ENCODE data around the gene CFAP73. TPM values are rescaled to one million over a fixed set of nuclear protein-coding genes. Genes with fewer than 3 reads are reported as not detected.

CFAP73 gene
- total RNA-seq, 4 donors from 2014 or later = 1.0 to 2.6 (median 2.0) TPM

DNA sequence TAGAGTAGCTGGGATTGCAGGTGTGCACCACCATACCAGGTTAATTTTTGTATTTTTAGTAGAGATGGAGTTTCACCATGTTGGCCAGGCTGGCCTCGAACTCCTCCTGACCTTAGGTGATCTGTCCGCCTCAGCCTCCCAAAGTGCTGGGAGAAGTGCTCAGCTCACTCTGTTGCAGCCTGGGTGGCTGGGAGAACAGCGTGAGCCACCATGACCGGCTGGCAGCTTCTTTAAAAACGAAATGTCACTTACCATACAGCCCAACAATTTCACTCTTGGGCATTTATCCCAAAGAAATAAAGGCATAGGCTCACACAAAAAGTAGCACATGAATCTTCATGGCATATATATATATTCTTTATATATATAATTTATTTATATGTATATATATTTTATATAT, 4.7 kb upstream of the CFAP73 start:
- Histone ChIP-seq H3K36me3 (no peaks in the 10 kb centered on the region), H3K27ac (no peak overlapping the region), H3K4me3 (no peak overlapping the region), H3K9me3 (no peaks in the 10 kb centered on the region), H3K27me3 (no peaks in the 10 kb centered on the region), H3K4me1 (peaks cover 24% of the 10 kb centered on the region)
- WGBS = 78% methylated on average over 5 of the region's 5 CpGs
- no peak for TF ChIP-seq POLR2AphosphoS5 (IDR thresholded peaks at IDR 0.05)
- no peak for TF ChIP-seq EP300 (IDR thresholded peaks at IDR 0.05)
- TF ChIP-seq POLR2A (IDR thresholded peaks at IDR 0.05) = no peak
- TF ChIP-seq, protein P1, sequence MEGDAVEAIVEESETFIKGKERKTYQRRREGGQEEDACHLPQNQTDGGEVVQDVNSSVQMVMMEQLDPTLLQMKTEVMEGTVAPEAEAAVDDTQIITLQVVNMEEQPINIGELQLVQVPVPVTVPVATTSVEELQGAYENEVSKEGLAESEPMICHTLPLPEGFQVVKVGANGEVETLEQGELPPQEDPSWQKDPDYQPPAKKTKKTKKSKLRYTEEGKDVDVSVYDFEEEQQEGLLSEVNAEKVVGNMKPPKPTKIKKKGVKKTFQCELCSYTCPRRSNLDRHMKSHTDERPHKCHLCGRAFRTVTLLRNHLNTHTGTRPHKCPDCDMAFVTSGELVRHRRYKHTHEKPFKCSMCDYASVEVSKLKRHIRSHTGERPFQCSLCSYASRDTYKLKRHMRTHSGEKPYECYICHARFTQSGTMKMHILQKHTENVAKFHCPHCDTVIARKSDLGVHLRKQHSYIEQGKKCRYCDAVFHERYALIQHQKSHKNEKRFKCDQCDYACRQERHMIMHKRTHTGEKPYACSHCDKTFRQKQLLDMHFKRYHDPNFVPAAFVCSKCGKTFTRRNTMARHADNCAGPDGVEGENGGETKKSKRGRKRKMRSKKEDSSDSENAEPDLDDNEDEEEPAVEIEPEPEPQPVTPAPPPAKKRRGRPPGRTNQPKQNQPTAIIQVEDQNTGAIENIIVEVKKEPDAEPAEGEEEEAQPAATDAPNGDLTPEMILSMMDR (IDR thresholded peaks at IDR 0.05) = no peak
- no peak for DNase-seq (ENCODE audit: low spot score in 2 of 2)

DNA sequence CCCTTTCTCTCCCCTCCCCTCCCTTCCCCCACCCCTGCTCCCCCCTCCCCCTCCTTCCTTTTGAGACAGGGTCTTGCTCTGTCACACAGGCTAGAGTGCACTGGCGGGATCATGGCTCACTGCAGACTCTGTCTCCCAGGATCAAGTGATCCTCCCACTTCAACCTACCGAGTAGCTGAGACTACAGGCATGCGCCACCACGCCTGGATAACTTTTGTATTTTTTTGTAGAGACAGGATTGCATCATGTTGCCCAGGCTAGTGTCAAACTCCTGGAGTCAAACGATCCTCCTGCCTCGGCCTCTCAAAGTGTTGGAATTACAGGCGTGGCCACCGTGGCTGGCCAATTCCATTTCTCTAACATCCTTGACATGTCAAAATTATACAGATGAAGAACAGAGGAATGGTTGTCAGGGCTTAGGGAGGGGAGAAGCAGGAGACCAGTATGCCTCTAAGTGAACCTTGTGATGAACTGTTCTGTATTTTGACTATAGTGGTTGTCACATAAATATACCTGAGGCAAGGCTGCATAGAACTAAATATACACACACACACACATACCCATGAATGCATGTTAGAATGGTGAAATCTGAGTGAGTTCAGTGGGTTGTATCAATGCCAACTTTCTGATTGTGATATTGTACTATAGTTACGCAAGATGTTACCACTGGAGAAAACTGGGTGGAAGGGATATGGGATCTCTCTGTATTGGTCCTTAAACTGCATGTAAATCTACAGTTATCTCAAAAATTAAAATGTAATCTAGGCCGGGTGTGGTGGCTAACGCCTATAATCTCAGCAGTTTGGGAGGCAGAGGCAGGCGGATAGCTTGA, 3.6 kb upstream of the CFAP73 start:
- Histone ChIP-seq H3K27ac (no peak overlapping the region), H3K4me1 (peaks cover 29% of the 10 kb centered on the region)
- WGBS = 75% methylated on average over 12 of the region's 12 CpGs

GRCh38 chr12:113146999-113147398, 2.5 kb upstream of the CFAP73 start:
- Histone ChIP-seq H3K4me3 (no peak overlapping the region), H3K36me3 (no peaks in the 10 kb centered on the region), H3K27ac (no peak overlapping the region), H3K27me3 (peaks cover 12% of the 10 kb centered on the region), H3K4me1 (peaks cover 20% of the 10 kb centered on the region), H3K9me3 (no peaks in the 10 kb centered on the region)
- 90% methylated on average over 2 of the region's 2 CpGs for WGBS
- TF ChIP-seq EP300 (IDR thresholded peaks at IDR 0.05) (no peak), POLR2A (IDR thresholded peaks at IDR 0.05) (no peak)
- no peak for DNase-seq (ENCODE audit: low spot score in 2 of 2)

More for the DNA sequence above, 3.6 kb upstream of the CFAP73 start:
- no peaks in the 10 kb centered on the region for H3K36me3 ChIP-seq
- H3K4me3 ChIP-seq = no peak overlapping the region
- DNase-seq (ENCODE audit: low spot score in 2 of 2) = no peak
- H3K27me3 ChIP-seq = peaks cover 4% of the 10 kb centered on the region
- no peak for TF ChIP-seq EP300 (IDR thresholded peaks at IDR 0.05)
- H3K9me3 ChIP-seq = no peaks in the 10 kb centered on the region

GRCh38 chr12:113151655-113152054, 2.1 kb downstream of the CFAP73 start:
- Histone ChIP-seq H3K4me3 (no peak overlapping the region), H3K27ac (no peak overlapping the region), H3K36me3 (no peaks in the 10 kb centered on the region), H3K27me3 (peaks cover 33% of the 10 kb centered on the region), H3K9me3 (no peaks in the 10 kb centered on the region), H3K4me1 (peaks cover 33% of the 10 kb centered on the region)
- WGBS = 88% methylated on average over 3 of the region's 3 CpGs
- DNase-seq (ENCODE audit: low spot score in 2 of 2) = no peak
- no peak for TF ChIP-seq POLR2AphosphoS5 (IDR thresholded peaks at IDR 0.05)
- TF ChIP-seq, protein P1 (IDR thresholded peaks at IDR 0.05) = no peak
- TF ChIP-seq EP300 (IDR thresholded peaks at IDR 0.05) = no peak
- no peak for TF ChIP-seq POLR2A (IDR thresholded peaks at IDR 0.05)

GRCh38 chr12:113152196-113152834, 2.8 kb downstream of the CFAP73 start:
- DNase-seq (ENCODE audit: low spot score in 2 of 2) = no peak
- Histone ChIP-seq H3K27ac (peak overlapping the region; percentile 10), H3K9me3 (no peaks in the 10 kb centered on the region), H3K4me3 (peak overlapping the region; percentile 42), H3K36me3 (no peaks in the 10 kb centered on the region), H3K27me3 (peaks cover 33% of the 10 kb centered on the region), H3K4me1 (peaks cover 33% of the 10 kb centered on the region)
- no peak for TF ChIP-seq POLR2AphosphoS5 (IDR thresholded peaks at IDR 0.05)
- TF ChIP-seq, protein P1 (IDR thresholded peaks at IDR 0.05) = no peak
- TF ChIP-seq EP300 (IDR thresholded peaks at IDR 0.05) = no peak
- TF ChIP-seq POLR2A (IDR thresholded peaks at IDR 0.05) = no peak
- 20% methylated on average over 9 of the region's 9 CpGs for WGBS
